ENCODE results near the gene FGFR3. TPM values are rescaled to one million over a fixed set of nuclear protein-coding genes. Genes with fewer than 3 reads are reported as not detected.
"Not testable (repeated sequence)": the region's sequence is repeated elsewhere in the genome, so short reads cannot be mapped to it uniquely, and the experiment has no call there.

The FGFR3 gene
- total and polyA plus RNA-seq, 11 donors: 1.1 to 4.6 (median 2.3) TPM

DNA sequence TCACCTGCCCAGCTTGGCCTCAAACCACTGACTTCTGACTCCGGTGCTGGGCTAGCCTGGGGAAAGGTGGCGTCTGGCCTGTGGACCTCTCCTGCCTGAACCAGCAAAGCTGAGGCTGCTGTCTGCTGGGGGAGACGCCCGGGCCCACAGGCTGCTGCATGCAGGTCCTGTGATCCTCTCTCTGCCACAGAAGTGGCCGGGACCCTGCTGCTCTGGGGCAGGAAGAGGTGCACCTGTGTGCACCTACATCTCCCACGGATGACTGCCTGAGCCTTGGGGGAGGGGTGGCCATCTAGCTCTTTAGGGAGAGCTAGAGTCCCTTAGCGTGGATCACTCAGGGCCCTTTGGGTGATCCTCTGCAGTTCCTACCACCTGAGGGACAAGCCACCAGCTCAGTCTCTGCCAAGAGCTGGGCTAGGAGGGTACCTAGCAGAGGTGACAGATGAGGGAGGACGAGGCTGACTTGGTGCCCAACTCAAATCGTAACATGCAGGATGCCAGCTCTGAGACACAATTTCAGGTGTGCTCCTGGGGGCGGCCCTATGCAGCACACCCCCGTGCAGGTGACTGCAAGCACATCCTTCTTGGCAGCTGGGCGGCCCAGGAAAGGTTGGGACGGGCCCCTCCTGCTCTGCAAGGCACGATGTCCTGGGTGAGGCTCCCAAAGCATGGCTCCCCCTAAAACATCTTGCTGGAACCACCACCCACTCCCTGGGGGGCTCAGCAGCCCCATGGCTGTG, 40.4 kb downstream of the FGFR3 start:
- Histone ChIP-seq H3K27me3 (no peaks in the 10 kb centered on the region), H3K9me3 (no peaks in the 10 kb centered on the region), H3K4me3 (no peak overlapping the region), H3K4me1 (no peaks in the 10 kb centered on the region), H3K36me3 (peaks cover 0 to 93% (median 81%) of the 10 kb centered on the region in 9 donors), H3K27ac (no peak overlapping the region)
- TF ChIP-seq, protein P1, sequence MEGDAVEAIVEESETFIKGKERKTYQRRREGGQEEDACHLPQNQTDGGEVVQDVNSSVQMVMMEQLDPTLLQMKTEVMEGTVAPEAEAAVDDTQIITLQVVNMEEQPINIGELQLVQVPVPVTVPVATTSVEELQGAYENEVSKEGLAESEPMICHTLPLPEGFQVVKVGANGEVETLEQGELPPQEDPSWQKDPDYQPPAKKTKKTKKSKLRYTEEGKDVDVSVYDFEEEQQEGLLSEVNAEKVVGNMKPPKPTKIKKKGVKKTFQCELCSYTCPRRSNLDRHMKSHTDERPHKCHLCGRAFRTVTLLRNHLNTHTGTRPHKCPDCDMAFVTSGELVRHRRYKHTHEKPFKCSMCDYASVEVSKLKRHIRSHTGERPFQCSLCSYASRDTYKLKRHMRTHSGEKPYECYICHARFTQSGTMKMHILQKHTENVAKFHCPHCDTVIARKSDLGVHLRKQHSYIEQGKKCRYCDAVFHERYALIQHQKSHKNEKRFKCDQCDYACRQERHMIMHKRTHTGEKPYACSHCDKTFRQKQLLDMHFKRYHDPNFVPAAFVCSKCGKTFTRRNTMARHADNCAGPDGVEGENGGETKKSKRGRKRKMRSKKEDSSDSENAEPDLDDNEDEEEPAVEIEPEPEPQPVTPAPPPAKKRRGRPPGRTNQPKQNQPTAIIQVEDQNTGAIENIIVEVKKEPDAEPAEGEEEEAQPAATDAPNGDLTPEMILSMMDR (IDR thresholded peaks at IDR 0.05): no peak
- TF ChIP-seq POLR2A (IDR thresholded peaks at IDR 0.05): no peak
- ATAC-seq (no peak), DNase-seq (no peak)
- 91 to 100% (median 94%) methylated on average over 1 to 14 of the region's 14 CpGs for WGBS, 4 donors
- intact Hi-C loops (cut with DNase I): no loop called here

DNA sequence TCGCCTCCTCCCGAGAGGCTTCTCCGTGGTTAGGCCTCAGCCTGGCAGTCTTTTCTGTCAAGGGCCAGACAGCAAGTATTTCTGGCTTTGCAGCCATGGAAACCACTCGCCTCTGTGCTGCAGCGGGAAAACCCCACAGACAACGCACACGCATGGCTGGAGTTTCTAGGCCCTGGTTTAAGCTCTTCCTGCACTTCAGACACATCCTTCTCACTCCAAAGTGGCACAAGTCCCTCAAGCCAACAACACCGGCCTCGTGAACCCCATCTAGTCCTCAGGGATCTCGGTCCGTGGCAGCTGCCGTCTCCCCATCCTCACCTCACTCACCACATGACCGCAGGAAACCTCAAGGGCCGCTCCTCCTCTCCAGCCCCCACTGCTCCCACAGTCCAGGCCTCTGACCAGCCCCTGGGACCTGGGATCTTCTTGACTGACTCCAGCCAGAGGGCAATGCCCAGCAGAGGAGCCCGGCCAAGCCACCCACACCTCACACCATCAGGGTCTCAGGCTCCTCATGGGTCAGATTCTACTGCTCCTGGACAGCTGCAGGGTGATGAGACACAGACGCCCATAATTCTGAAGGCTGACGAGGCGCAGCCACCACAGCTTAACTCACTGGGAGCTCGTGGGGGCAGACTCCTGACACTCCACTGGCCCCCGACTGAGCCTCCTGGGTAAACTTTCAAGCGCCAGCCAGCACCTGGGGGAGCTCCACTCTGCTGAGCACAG, 41.1 kb downstream of the FGFR3 start:
- ATAC-seq: no peak

DNA sequence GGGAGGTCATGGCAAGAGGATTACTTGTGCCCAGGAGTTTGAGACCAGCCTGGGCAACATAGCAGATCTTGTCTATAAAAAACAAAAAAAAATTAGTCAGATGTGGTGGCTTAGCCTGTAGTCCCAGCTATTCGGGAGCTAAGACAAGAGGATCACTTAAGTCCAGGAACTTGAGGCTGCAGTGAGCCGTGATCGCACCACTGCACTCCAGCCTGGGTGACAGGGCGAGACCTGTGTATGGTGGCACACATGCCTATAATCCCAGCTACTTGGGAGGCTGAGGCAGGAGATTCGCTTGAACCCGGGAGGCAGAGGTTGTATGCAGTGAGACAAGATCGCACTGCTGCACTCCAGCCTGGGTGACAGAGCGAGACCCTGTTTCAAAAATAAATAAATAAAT, 42.7 kb downstream of the FGFR3 start:
- H3K4me1 ChIP-seq; H3K4me3 ChIP-seq; ATAC-seq; DNase-seq; H3K9me3 ChIP-seq; intact Hi-C loops (cut with DNase I); H3K27ac ChIP-seq; H3K27me3 ChIP-seq: not testable (repeated sequence)
- peaks cover 0 to 100% (median 96%) of the 10 kb centered on the region in 9 donors for H3K36me3 ChIP-seq
- WGBS, 4 donors: 96 to 97% (median 97%) methylated on average over 8 of the region's 8 CpGs

More for the DNA sequence above, 41.1 kb downstream of the FGFR3 start:
- Histone ChIP-seq H3K4me1 (no peaks in the 10 kb centered on the region), H3K36me3 (peaks cover 0 to 100% (median 89%) of the 10 kb centered on the region in 9 donors), H3K9me3 (no peaks in the 10 kb centered on the region), H3K27ac (no peak overlapping the region), H3K27me3 (no peaks in the 10 kb centered on the region), H3K4me3 (no peak overlapping the region)
- WGBS, 4 donors: 84 to 92% (median 87%) methylated on average over 21 of the region's 21 CpGs
- intact Hi-C loops (cut with DNase I): no loop called here
- DNase-seq: no peak
- TF ChIP-seq, protein P1 (IDR thresholded peaks at IDR 0.05): no peak
- TF ChIP-seq POLR2A (IDR thresholded peaks at IDR 0.05): no peak

DNA sequence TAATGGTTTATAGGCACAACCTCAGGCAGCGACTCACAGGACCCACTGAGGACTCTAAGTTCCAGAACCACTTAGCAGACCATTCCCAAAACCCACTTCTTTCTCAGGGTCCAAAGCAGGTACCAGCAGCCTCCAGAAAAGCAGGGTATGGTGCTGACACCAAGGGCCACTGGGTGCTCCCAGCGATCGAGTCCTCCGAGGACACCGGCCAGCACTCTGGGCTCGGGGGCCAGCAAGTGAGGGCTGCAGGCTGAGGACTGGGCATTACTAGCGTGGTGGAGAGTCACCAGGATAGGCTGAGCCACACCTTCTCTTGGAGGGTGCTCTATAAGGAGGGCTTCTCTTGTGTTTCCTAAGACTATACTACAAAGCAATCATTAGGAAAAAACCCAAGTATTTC, 43.6 kb downstream of the FGFR3 start:
- ATAC-seq (peak in 1 of 4 donors; percentile 15), DNase-seq (no peak)
- Histone ChIP-seq H3K9me3 (no peaks in the 10 kb centered on the region), H3K36me3 (peaks cover 0 to 100% (median 95%) of the 10 kb centered on the region in 9 donors), H3K27ac (no peak overlapping the region), H3K4me1 (no peaks in the 10 kb centered on the region), H3K27me3 (no peaks in the 10 kb centered on the region), H3K4me3 (no peak overlapping the region)
- intact Hi-C loops (cut with DNase I): no loop called here
- 92 to 98% (median 95%) methylated on average over 7 of the region's 7 CpGs for WGBS, 4 donors
- no peak for TF ChIP-seq POLR2A (IDR thresholded peaks at IDR 0.05)
- TF ChIP-seq, protein P1 (IDR thresholded peaks at IDR 0.05): no peak

Measured in heart left ventricle (tissue), 16 donors.